ENCODE results near the gene RAB44. TPM values are rescaled to one million over a fixed set of nuclear protein-coding genes. Genes with fewer than 3 reads are reported as not detected.

The RAB44 gene
- total and polyA plus RNA-seq, 2 donors (not counting 1 experiment from before 2014, with no cell fraction given) = 0.15 to 0.16 TPM

GRCh38 chr6:36760685-36761435 lies 63.2 kb downstream of the RAB44 start:
- Histone ChIP-seq H3K9ac (ENCODE audit: low read length) (no peak overlapping the region), H3K9me3 (ENCODE audit: control extremely low read depth in 1 of 3, control insufficient read depth in 2 of 3, insufficient read depth in 1 of 3, low read length in 2 of 3) (no peaks in the 10 kb centered on the region), H2AFZ (ENCODE audit: insufficient read depth, low read depth, low read length, poor library complexity, severe bottlenecking) (no peak overlapping the region), H3K27me3 (replicated peaks in 1 of 4; ENCODE audit: control extremely low read depth in 1 of 4, control insufficient read depth in 3 of 4, insufficient read depth in 4 of 4, low read length in 3 of 4) (no peaks in the 10 kb centered on the region), H3K4me3 (ENCODE audit: control extremely low read depth in 1 of 5, extremely low read depth in 1 of 5, insufficient read depth in 1 of 5, low read depth in 2 of 5, low read length in 4 of 5) (no peak overlapping the region), H4K20me1 (ENCODE audit: control insufficient read depth, insufficient read depth, low read length, poor library complexity, severe bottlenecking) (no peaks in the 10 kb centered on the region), H3K4me2 (replicated peaks; ENCODE audit: low read depth, low read length, poor library complexity, severe bottlenecking) (no peak overlapping the region), H3K27ac (ENCODE audit: low read length in 2 of 2) (no peak overlapping the region), H3K4me1 (ENCODE audit: control insufficient read depth in 2 of 2, insufficient read depth in 2 of 2, low read length in 2 of 2) (peaks cover 40 to 56% of the 10 kb centered on the region in 2 donors), H3K36me3 (replicated peaks in 1 of 2; ENCODE audit: control extremely low read depth in 1 of 2, control insufficient read depth in 1 of 2, extremely low read depth in 1 of 2, insufficient read depth in 2 of 2, low read length in 1 of 2) (no peaks in the 10 kb centered on the region), H3K79me2 (ENCODE audit: control insufficient read depth, insufficient read depth, low read length) (no peaks in the 10 kb centered on the region)
- CTCF ChIA-PET = interaction anchor here (0.6 to 9.5 kb wide), 26 partner anchors 8 to 338 kb away, joined by 3 to 215 read pairs (median 6); partner anchors contain the start of gene CDKN1A
- no peak for DNase-seq
- intact Hi-C loops (cut with micrococcal nuclease) = no loop called here
- no peak for TF ChIP-seq CTCF (IDR thresholded peaks at IDR 0.05)
- no peak for TF ChIP-seq EZH2 (IDR thresholded peaks at IDR 0.05; ENCODE audit: borderline replicate concordance, insufficient read depth, low read depth, low read length, poor library complexity, severe bottlenecking)
- Mint-ChIP-seq H3K27ac (no peak overlapping the region), H3K4me3 (no peak overlapping the region), H3K4me1 (peaks cover 50% of the 10 kb centered on the region), H3K9me3 (ENCODE audit: insufficient read depth) (no peaks in the 10 kb centered on the region), H3K27me3 (no peaks in the 10 kb centered on the region)
- ATAC-seq (ENCODE audit: low read depth) = no peak
- POLR2A ChIA-PET = interaction anchor here (0.9 kb wide), 1 partner anchor 163 kb away, joined by 3 read pairs; no protein-coding TSS in a partner anchor
- 83% methylated on average over 8 of the region's 11 CpGs for WGBS (ENCODE audit: insufficient coverage)

GRCh38 chr6:36762123-36762522 lies 64.5 kb downstream of the RAB44 start:
- Histone ChIP-seq H3K27me3 (replicated peaks in 1 of 4; ENCODE audit: control extremely low read depth in 1 of 4, control insufficient read depth in 3 of 4, insufficient read depth in 4 of 4, low read length in 3 of 4) (no peaks in the 10 kb centered on the region), H3K36me3 (replicated peaks in 1 of 2; ENCODE audit: control extremely low read depth in 1 of 2, control insufficient read depth in 1 of 2, extremely low read depth in 1 of 2, insufficient read depth in 2 of 2, low read length in 1 of 2) (no peaks in the 10 kb centered on the region), H3K4me2 (replicated peaks; ENCODE audit: low read depth, low read length, poor library complexity, severe bottlenecking) (no peak overlapping the region), H3K27ac (ENCODE audit: low read length in 2 of 2) (no peak overlapping the region), H3K4me3 (ENCODE audit: control extremely low read depth in 1 of 5, extremely low read depth in 1 of 5, insufficient read depth in 1 of 5, low read depth in 2 of 5, low read length in 4 of 5) (no peak overlapping the region), H4K20me1 (ENCODE audit: control insufficient read depth, insufficient read depth, low read length, poor library complexity, severe bottlenecking) (no peaks in the 10 kb centered on the region), H3K79me2 (ENCODE audit: control insufficient read depth, insufficient read depth, low read length) (no peaks in the 10 kb centered on the region), H3K9me3 (ENCODE audit: control extremely low read depth in 1 of 3, control insufficient read depth in 2 of 3, insufficient read depth in 1 of 3, low read length in 2 of 3) (no peaks in the 10 kb centered on the region), H3K4me1 (ENCODE audit: control insufficient read depth in 2 of 2, insufficient read depth in 2 of 2, low read length in 2 of 2) (peaks cover 39 to 56% of the 10 kb centered on the region in 2 donors), H3K9ac (ENCODE audit: low read length) (no peak overlapping the region), H2AFZ (ENCODE audit: insufficient read depth, low read depth, low read length, poor library complexity, severe bottlenecking) (no peak overlapping the region)
- ChIA-PET CTCF (interaction anchor here (1.2 to 9.5 kb wide), 4 partner anchors 17 to 147 kb away, joined by 3 to 215 read pairs (median 50); no protein-coding TSS in a partner anchor), POLR2A (interaction anchor here (0.7 kb wide), 2 partner anchors 27 to 244 kb away, joined by 3 to 4 read pairs; no protein-coding TSS in a partner anchor)
- ATAC-seq (ENCODE audit: low read depth) = no peak
- WGBS (ENCODE audit: insufficient coverage) = 99% methylated on average over 10 of the region's 11 CpGs
- TF ChIP-seq CTCF (IDR thresholded peaks at IDR 0.05) = no peak
- no peak for TF ChIP-seq EZH2 (IDR thresholded peaks at IDR 0.05; ENCODE audit: borderline replicate concordance, insufficient read depth, low read depth, low read length, poor library complexity, severe bottlenecking)
- intact Hi-C loops (cut with micrococcal nuclease) = no loop called here
- peaks cover 46% of the 10 kb centered on the region for H3K4me1 Mint-ChIP-seq
- H3K27me3 Mint-ChIP-seq = no peaks in the 10 kb centered on the region
- no peaks in the 10 kb centered on the region for H3K9me3 Mint-ChIP-seq (ENCODE audit: insufficient read depth)
- no peak overlapping the region for H3K27ac Mint-ChIP-seq
- no peak for DNase-seq
- H3K4me3 Mint-ChIP-seq = no peak overlapping the region
